ENCODE results near the gene IL10RA. TPM values are rescaled to one million over a fixed set of nuclear protein-coding genes. Genes with fewer than 3 reads are reported as not detected.

The IL10RA gene
- total and polyA plus RNA-seq, 2 experiments from 2014 or later: 0.10 TPM; not detected in 1

GRCh38 chr11:117992620-117993019, 6.4 kb downstream of the IL10RA start:
- ATAC-seq: no peak
- no peaks in the 10 kb centered on the region for H3K36me3 ChIP-seq (ENCODE audit: insufficient read depth)
- TF ChIP-seq ZNF331 (CRISPR knock-in tag; IDR thresholded peaks at IDR 0.05; ENCODE audit: low read depth) (no peak), EZH2 (IDR thresholded peaks at IDR 0.05; ENCODE audit: low read depth, unreplicated experiment) (no peak), STAT1 (IDR thresholded peaks at IDR 0.05; ENCODE audit: unreplicated experiment) (no peak), CREB1 (CRISPR knock-in tag; IDR thresholded peaks at IDR 0.05; ENCODE audit: low read depth) (no peak), NANOG (IDR thresholded peaks at IDR 0.05; ENCODE audit: borderline replicate concordance) (no peak), POLR2AphosphoS5 (IDR thresholded peaks at IDR 0.05; ENCODE audit: low read depth) (no peak), ZNF462 (CRISPR knock-in tag; IDR thresholded peaks at IDR 0.05) (no peak)

More at GRCh38 chr11:117992620-117993019, 6.4 kb downstream of the IL10RA start:
- Mint-ChIP-seq H3K4me1 (peaks cover 4% of the 10 kb centered on the region; the same call in 2 of the 3 replicates), H3K9me3 (no peaks in the 10 kb centered on the region), H3K4me3 (no peak overlapping the region), H3K27ac (no peak overlapping the region), H3K36me3 (ENCODE audit: low read depth) (no peaks in the 10 kb centered on the region), H3K27me3 (ENCODE audit: insufficient read depth, low read depth, poor library complexity) (peaks cover 9% of the 10 kb centered on the region)
- no peak for DNase-seq (ENCODE audit: low spot score)
- Histone ChIP-seq H3K4me3 (no peak overlapping the region), H3K4me1 (ENCODE audit: insufficient read depth) (no peaks in the 10 kb centered on the region), H3F3A (replicated peaks; ENCODE audit: low read depth) (no peaks in the 10 kb centered on the region), H4K20me1 (replicated peaks; ENCODE audit: insufficient read depth) (no peaks in the 10 kb centered on the region), H3K4me2 (no peak overlapping the region), H3K27ac (ENCODE audit: low read depth) (no peak overlapping the region), H3K79me2 (replicated peaks; ENCODE audit: insufficient read depth) (no peaks in the 10 kb centered on the region), H3K27me3 (ENCODE audit: insufficient read depth) (peaks cover 11% of the 10 kb centered on the region), H3K9me2 (ENCODE audit: insufficient read depth) (no peaks in the 10 kb centered on the region), H2AFZ (no peak overlapping the region)
